Karpas-422 (cell line): ENCODE measurements around the gene EDC4. TPM values are rescaled to one million over a fixed set of nuclear protein-coding genes. Genes with fewer than 3 reads are reported as not detected.

Experiments used
- DNase-seq: peaks from one replicate; pipeline ENCODE4 v3.0.0-alpha.2; 2015
- H2AFZ ChIP-seq: fragments of 200-600 bp; sonication (generic); 2 replicates; pipeline ENCODE4 v1.6.1; 2014; ENCODE audit warnings: antibody characterized with exemption, low read length, mixed read lengths
- H3K27ac ChIP-seq: fragments of 200-600 bp; sonication (generic); 2 replicates; pipeline ENCODE4 v1.5.1; 2014; ENCODE audit warnings: mild to moderate bottlenecking, low read length, moderate library complexity
- H3K27me3 ChIP-seq: fragments of 200-600 bp; sonication (generic); 2 replicates; pipeline ENCODE4 v1.6.1; 2014; ENCODE audit warnings: low read length, mixed read lengths
- H3K36me3 ChIP-seq: fragments of 200-600 bp; sonication (generic); 2 replicates; pipeline ENCODE4 v1.6.1; 2014; ENCODE audit warnings: low read length, mixed read lengths; ENCODE audit not compliant: insufficient read depth
- H3K4me1 ChIP-seq: fragments of 200-600 bp; sonication (generic); 2 replicates; pipeline ENCODE4 v1.6.1; 2014; ENCODE audit warnings: mild to moderate bottlenecking, low read length, mixed read lengths
- H3K4me2 ChIP-seq: fragments of 200-600 bp; sonication (generic); 2 replicates; pipeline ENCODE4 v1.6.1; 2014; ENCODE audit warnings: low read length, low read depth, mild to moderate bottlenecking; ENCODE audit not compliant: poor library complexity, severe bottlenecking
- H3K4me3 ChIP-seq: fragments of 200-600 bp; sonication (generic); 2 replicates; pipeline ENCODE4 v1.5.1; 2014; ENCODE audit warnings: mild to moderate bottlenecking, antibody characterized with exemption, low read length, mixed read lengths
- H3K79me2 ChIP-seq: fragments of 200-600 bp; sonication (generic); 2 replicates; pipeline ENCODE4 v1.6.1; 2014; ENCODE audit warnings: mild to moderate bottlenecking, low read length, mixed read lengths
- H3K9ac ChIP-seq: fragments of 200-600 bp; sonication (generic); 2 replicates; pipeline ENCODE4 v1.6.0; 2014; ENCODE audit warnings: low read length
- H3K9me2 ChIP-seq: fragments of 200-600 bp; sonication (generic), shearing (Covaris generic); replicated peaks from 2 replicates; pipeline ENCODE4 v1.6.0; 2014; ENCODE audit warnings: mild to moderate bottlenecking, low read length, moderate library complexity; ENCODE audit not compliant: insufficient read depth
- H3K9me3 ChIP-seq: fragments of 300-700, 200-600 bp; sonication (generic); 2 replicates; pipeline ENCODE4 v1.6.1; 2014; ENCODE audit warnings: low read length, mixed read lengths
- H4K20me1 ChIP-seq: fragments of 200-600 bp; sonication (generic); 2 replicates; pipeline ENCODE4 v1.6.1; 2014; ENCODE audit warnings: mild to moderate bottlenecking, antibody characterized with exemption, low read length, low read depth; ENCODE audit not compliant: insufficient read depth
- total RNA-seq: library from RNA; depleted of rRNA; stranded (reverse); fragments of >200 nt; shearing (Covaris generic); gene quantifications from 2 replicates; pipeline ENCODE4 v1.2.3, GENCODE V29; 2014; ENCODE audit warnings: low replicate concordance

The EDC4 gene
- total RNA-seq, 1 experiment from 2014 or later = 52.1 TPM

- peak overlapping the region; percentile 26; the same call in 1 of the 2 replicates for H2AFZ ChIP-seq
- peak overlapping the region; percentile 100 for H3K4me3 ChIP-seq
- H4K20me1 ChIP-seq = peaks cover 21% of the 10 kb centered on the region; the same call in 1 of the 2 replicates
- no peaks in the 10 kb centered on the region for H3K9me3 ChIP-seq
- peaks cover 77% of the 10 kb centered on the region for H3K79me2 ChIP-seq
- peaks cover 44% of the 10 kb centered on the region for H3K4me1 ChIP-seq
- H3K4me2 ChIP-seq = peak overlapping the region; percentile 92
- no peak for DNase-seq
- no peaks in the 10 kb centered on the region for H3K9me2 ChIP-seq
- H3K27ac ChIP-seq = peak overlapping the region; percentile 86
- peaks cover 8% of the 10 kb centered on the region; the same call in 1 of the 2 replicates for H3K36me3 ChIP-seq
- H3K9ac ChIP-seq = peak overlapping the region; percentile 98
- no peaks in the 10 kb centered on the region for H3K27me3 ChIP-seq
Observed at GRCh38 chr16:67846063-67846319, 26.9 kb upstream of the EDC4 start.

GRCh38 chr16:67846320-67847063 is 26.4 kb upstream of the EDC4 start, which contains the start of gene NUTF2:
NUTF2 (plus strand) TSS chr16:67846933; CDS start chr16:67865131, 18,198 bp downstream.
- Histone ChIP-seq H3K4me3 (peak within 1 kb of the TSS; percentile 100), H4K20me1 (peaks cover 21% of the 10 kb centered on the region; the same call in 1 of the 2 replicates), H3K9me2 (no peaks in the 10 kb centered on the region), H3K79me2 (peaks cover 81% of the 10 kb centered on the region), H3K4me2 (peak within 1 kb of the TSS; percentile 92), H3K36me3 (peaks cover 8% of the 10 kb centered on the region; the same call in 1 of the 2 replicates), H3K4me1 (peaks cover 40% of the 10 kb centered on the region), H3K9me3 (no peaks in the 10 kb centered on the region), H2AFZ (peak within 1 kb of the TSS; percentile 26; the same call in 1 of the 2 replicates), H3K27ac (peak within 1 kb of the TSS; percentile 86), H3K27me3 (no peaks in the 10 kb centered on the region), H3K9ac (peak within 1 kb of the TSS; percentile 98)
- peak; percentile 99 for DNase-seq

- peak; percentile 62 for DNase-seq
- peak within 1 kb of the TSS; percentile 100 for H3K4me3 ChIP-seq
- H3K9ac ChIP-seq = peak within 1 kb of the TSS; percentile 98
- peak within 1 kb of the TSS; percentile 86 for H3K27ac ChIP-seq
- H3K79me2 ChIP-seq = peaks cover 89% of the 10 kb centered on the region
- H3K36me3 ChIP-seq = peaks cover 8% of the 10 kb centered on the region; the same call in 1 of the 2 replicates
- no peaks in the 10 kb centered on the region for H3K27me3 ChIP-seq
- H3K9me2 ChIP-seq = no peaks in the 10 kb centered on the region
- peaks cover 21% of the 10 kb centered on the region; the same call in 1 of the 2 replicates for H4K20me1 ChIP-seq
- H3K4me2 ChIP-seq = peak within 1 kb of the TSS; percentile 92
- H3K9me3 ChIP-seq = no peaks in the 10 kb centered on the region
- peak within 1 kb of the TSS; percentile 26; the same call in 1 of the 2 replicates for H2AFZ ChIP-seq
- H3K4me1 ChIP-seq = peaks cover 38% of the 10 kb centered on the region
Observed at GRCh38 chr16:67847064-67847861, 25.6 kb upstream of the EDC4 start, which contains the start of gene CENPT. CENPT (minus strand) TSS chr16:67847693; CDS start chr16:67833859, 13,834 bp downstream.

GRCh38 chr16:67848118-67848517 is 24.7 kb upstream of the EDC4 start:
- Histone ChIP-seq H3K9me2 (no peaks in the 10 kb centered on the region), H3K9me3 (no peaks in the 10 kb centered on the region), H3K4me3 (peak overlapping the region; percentile 100), H3K4me1 (peaks cover 38% of the 10 kb centered on the region), H3K9ac (peak overlapping the region; percentile 98), H4K20me1 (peaks cover 19% of the 10 kb centered on the region; the same call in 1 of the 2 replicates), H3K27ac (peak overlapping the region; percentile 86; the same call in 1 of the 2 replicates), H3K79me2 (peaks cover 89% of the 10 kb centered on the region), H3K36me3 (peaks cover 8% of the 10 kb centered on the region; the same call in 1 of the 2 replicates), H3K4me2 (peak overlapping the region; percentile 92), H3K27me3 (no peaks in the 10 kb centered on the region), H2AFZ (no peak overlapping the region)
- peak; percentile 12 for DNase-seq

GRCh38 chr16:67853670-67854069 is 19.2 kb upstream of the EDC4 start:
- H3K4me2 ChIP-seq = no peak overlapping the region
- H2AFZ ChIP-seq = no peak overlapping the region
- H3K4me1 ChIP-seq = no peaks in the 10 kb centered on the region
- H3K27ac ChIP-seq = no peak overlapping the region
- no peaks in the 10 kb centered on the region for H3K9me2 ChIP-seq
- H3K79me2 ChIP-seq = peaks cover 96% of the 10 kb centered on the region
- H3K36me3 ChIP-seq = peaks cover 5% of the 10 kb centered on the region; the same call in 1 of the 2 replicates
- peaks cover 25% of the 10 kb centered on the region; the same call in 1 of the 2 replicates for H4K20me1 ChIP-seq
- H3K27me3 ChIP-seq = no peaks in the 10 kb centered on the region
- no peak for DNase-seq
- H3K9ac ChIP-seq = no peak overlapping the region
- no peak overlapping the region for H3K4me3 ChIP-seq
- H3K9me3 ChIP-seq = no peaks in the 10 kb centered on the region

GRCh38 chr16:67855789-67856188 is 17.1 kb upstream of the EDC4 start:
- DNase-seq = no peak
- Histone ChIP-seq H4K20me1 (peaks cover 25% of the 10 kb centered on the region; the same call in 1 of the 2 replicates), H3K27me3 (no peaks in the 10 kb centered on the region), H3K36me3 (no peaks in the 10 kb centered on the region), H3K9ac (no peak overlapping the region), H3K4me2 (no peak overlapping the region), H3K9me2 (no peaks in the 10 kb centered on the region), H2AFZ (no peak overlapping the region), H3K4me1 (peaks cover 17% of the 10 kb centered on the region), H3K79me2 (peaks cover 98% of the 10 kb centered on the region), H3K27ac (no peak overlapping the region), H3K4me3 (no peak overlapping the region), H3K9me3 (no peaks in the 10 kb centered on the region)

GRCh38 chr16:67856927-67857546 is 15.8 kb upstream of the EDC4 start:
- H3K36me3 ChIP-seq = no peaks in the 10 kb centered on the region
- peaks cover 20% of the 10 kb centered on the region for H3K4me1 ChIP-seq
- H3K4me3 ChIP-seq = no peak overlapping the region
- H3K79me2 ChIP-seq = peaks cover 98% of the 10 kb centered on the region
- H3K9ac ChIP-seq = no peak overlapping the region
- no peak for DNase-seq
- H3K27ac ChIP-seq = no peak overlapping the region
- no peaks in the 10 kb centered on the region for H3K9me2 ChIP-seq
- H3K4me2 ChIP-seq = no peak overlapping the region
- H3K9me3 ChIP-seq = no peaks in the 10 kb centered on the region
- peaks cover 37% of the 10 kb centered on the region for H4K20me1 ChIP-seq
- H2AFZ ChIP-seq = no peak overlapping the region
- H3K27me3 ChIP-seq = no peaks in the 10 kb centered on the region
